GM19043 (cell line): ENCODE data around the gene INTS4.
"Not testable (repeated sequence)": the region's sequence is repeated elsewhere in the genome, so short reads cannot be mapped to it uniquely, and the experiment has no call there.

ENCODE experiments used
- ATAC-seq: cut with Tn5 transposase; IDR thresholded peaks from one replicate; pipeline ENCODE4 v1.9.1; 2021; ENCODE audit warnings: low read depth; ENCODE audit not compliant: unreplicated experiment

INTS4 gene

GRCh38 chr11:78023426-78023825 lies 29.0 kb upstream of the INTS4 start:
- ATAC-seq = no peak

GRCh38 chr11:78022397-78023396 lies 28.2 kb upstream of the INTS4 start, which contains the start of gene KCTD14:
Gene KCTD14 (minus strand): TSS chr11:78023276. CDS start chr11:78023249, 27 bp downstream.
- ATAC-seq = no peak

GRCh38 chr11:78021611-78022010 lies 27.1 kb upstream of the INTS4 start:
- ATAC-seq = no peak

GRCh38 chr11:78020246-78020645 lies 25.8 kb upstream of the INTS4 start:
- no peak for ATAC-seq

GRCh38 chr11:78019808-78020207 lies 25.3 kb upstream of the INTS4 start:
- ATAC-seq = no peak

GRCh38 chr11:78015878-78016277 lies 21.4 kb upstream of the INTS4 start:
- ATAC-seq = no peak

- not testable (repeated sequence) for ATAC-seq
These were observed 20.6 kb upstream of the INTS4 start for GRCh38 chr11:78014937-78015520.

GRCh38 chr11:78011301-78011700 lies 16.8 kb upstream of the INTS4 start:
- no peak for ATAC-seq

GRCh38 chr11:78010755-78011154 lies 16.3 kb upstream of the INTS4 start:
- no peak for ATAC-seq

- ATAC-seq = no peak
These were observed 15.8 kb upstream of the INTS4 start for GRCh38 chr11:78010304-78010703.

GRCh38 chr11:78009062-78009461 lies 14.6 kb upstream of the INTS4 start:
- ATAC-seq = no peak

- ATAC-seq = peak; percentile 78
These were observed 5.7 kb upstream of the INTS4 start for GRCh38 chr11:78000193-78000592.

GRCh38 chr11:77999446-78000030 lies 5.1 kb upstream of the INTS4 start:
- no peak for ATAC-seq

GRCh38 chr11:77993902-77994301 lies 566 bp downstream of the INTS4 start:
- ATAC-seq = no peak

GRCh38 chr11:77990981-77991380 lies 3.5 kb downstream of the INTS4 start:
- ATAC-seq = no peak

- ATAC-seq = not testable (repeated sequence)
These were observed 8.0 kb downstream of the INTS4 start for GRCh38 chr11:77986456-77986855.

GRCh38 chr11:77981346-77981947 lies 13.0 kb downstream of the INTS4 start:
- no peak for ATAC-seq

GRCh38 chr11:77968337-77968736 lies 26.1 kb downstream of the INTS4 start:
- peak; percentile 59 for ATAC-seq

GRCh38 chr11:77967753-77968152 lies 26.7 kb downstream of the INTS4 start:
- no peak for ATAC-seq

- no peak for ATAC-seq
These were observed 27.3 kb downstream of the INTS4 start for GRCh38 chr11:77967121-77967520.

GRCh38 chr11:77966338-77966737 lies 28.1 kb downstream of the INTS4 start:
- no peak for ATAC-seq
